Measurements from ENCODE around the gene ATP5F1E. TPM values are rescaled to one million over a fixed set of nuclear protein-coding genes. Genes with fewer than 3 reads are reported as not detected.
A peak's percentile ranks its signal among the peaks of the same experiment; 100 is the strongest.

The ATP5F1E gene
- total and polyA plus RNA-seq, 2 donors from 2014 or later: 67.7 to 251 TPM

- Histone ChIP-seq H3K9ac (ENCODE audit: low read length in 3 of 3) (no peak overlapping the region), H3K27ac (ENCODE audit: low read depth in 2 of 2, low read length in 2 of 2) (no peak overlapping the region), H3K4me1 (ENCODE audit: control insufficient read depth in 2 of 3, insufficient read depth in 2 of 3, low read depth in 1 of 3, low read length in 3 of 3) (peaks cover 0 to 11% (median 10%) of the 10 kb centered on the region in 3 donors), H3K36me3 (ENCODE audit: control insufficient read depth in 2 of 3, insufficient read depth in 3 of 3, low read length in 3 of 3) (peaks cover 11 to 45% (median 32%) of the 10 kb centered on the region in 3 donors), H3K27me3 (ENCODE audit: control insufficient read depth, insufficient read depth, low read length) (no peaks in the 10 kb centered on the region), H3K9me3 (ENCODE audit: control insufficient read depth in 2 of 3, insufficient read depth in 1 of 3, low read length in 3 of 3) (no peaks in the 10 kb centered on the region), H3K4me3 (ENCODE audit: low read length in 3 of 3) (no peak overlapping the region)
- intact Hi-C loops (cut with DNase I): no loop called here
- no peak for FAIRE-seq
- DNase-seq: peak in 1 of 5 donors; percentile 14
- TF ChIP-seq CTCF (IDR thresholded peaks at IDR 0.05; ENCODE audit: borderline replicate concordance, extremely low read depth, insufficient read depth): no peak
Observed at GRCh38 chr20:58997141-58997770, 34.9 kb downstream of the ATP5F1E start.

GRCh38 chr20:58996226-58996611 lies 35.9 kb downstream of the ATP5F1E start:
- Histone ChIP-seq H3K4me3 (ENCODE audit: low read length in 3 of 3) (no peak overlapping the region), H3K36me3 (ENCODE audit: control insufficient read depth in 2 of 3, insufficient read depth in 3 of 3, low read length in 3 of 3) (peaks cover 16 to 54% (median 37%) of the 10 kb centered on the region in 3 donors), H3K27me3 (ENCODE audit: control insufficient read depth, insufficient read depth, low read length) (no peaks in the 10 kb centered on the region), H3K27ac (ENCODE audit: low read depth in 2 of 2, low read length in 2 of 2) (peak overlapping the region; percentile 67 to 85), H3K4me1 (ENCODE audit: control insufficient read depth in 2 of 3, insufficient read depth in 2 of 3, low read depth in 1 of 3, low read length in 3 of 3) (peaks cover 0 to 11% (median 10%) of the 10 kb centered on the region in 3 donors), H3K9me3 (ENCODE audit: control insufficient read depth in 2 of 3, insufficient read depth in 1 of 3, low read length in 3 of 3) (no peaks in the 10 kb centered on the region), H3K9ac (ENCODE audit: low read length in 3 of 3) (no peak overlapping the region)
- FAIRE-seq: no peak
- intact Hi-C loops (cut with DNase I): no loop called here
- peak in 1 of 5 donors; percentile 40 for DNase-seq
- no peak for TF ChIP-seq CTCF (IDR thresholded peaks at IDR 0.05; ENCODE audit: borderline replicate concordance, extremely low read depth, insufficient read depth)

GRCh38 chr20:58995461-58996225 lies 36.5 kb downstream of the ATP5F1E start:
- no peak overlapping the region for H3K4me3 ChIP-seq (ENCODE audit: low read length in 3 of 3)
- intact Hi-C loops (cut with DNase I): no loop called here
- H3K9me3 ChIP-seq (ENCODE audit: control insufficient read depth in 2 of 3, insufficient read depth in 1 of 3, low read length in 3 of 3): no peaks in the 10 kb centered on the region
- FAIRE-seq (no peak), DNase-seq (peak in 3 of 5 donors; percentile 56 to 77 (median 60))
- no peak for TF ChIP-seq CTCF (IDR thresholded peaks at IDR 0.05; ENCODE audit: borderline replicate concordance, extremely low read depth, insufficient read depth)
- no peak overlapping the region for H3K9ac ChIP-seq (ENCODE audit: low read length in 3 of 3)
- H3K36me3 ChIP-seq (ENCODE audit: control insufficient read depth in 2 of 3, insufficient read depth in 3 of 3, low read length in 3 of 3): peaks cover 16 to 60% (median 42%) of the 10 kb centered on the region in 3 donors
- H3K27ac ChIP-seq (ENCODE audit: low read depth in 2 of 2, low read length in 2 of 2): peak overlapping the region; percentile 72 to 85
- H3K4me1 ChIP-seq (ENCODE audit: control insufficient read depth in 2 of 3, insufficient read depth in 2 of 3, low read depth in 1 of 3, low read length in 3 of 3): peaks cover 0 to 11% (median 10%) of the 10 kb centered on the region in 3 donors
- no peaks in the 10 kb centered on the region for H3K27me3 ChIP-seq (ENCODE audit: control insufficient read depth, insufficient read depth, low read length)
